K562 (cell line): ENCODE data around the gene HRC. TPM values are rescaled to one million over a fixed set of nuclear protein-coding genes. Genes with fewer than 3 reads are reported as not detected.

ENCODE experiments used
- BRCA1 ChIP-seq, 2 experiments: fragments of 450-650 bp in 1 of 2; sonication (generic) in 1 of 2; formaldehyde crosslinking in 1 of 2; IDR thresholded peaks; 2 replicates each; pipeline versions ENCODE4 v1.5.0 to v1.6.1; 2017 to 2020; ENCODE audit warnings: mild to moderate bottlenecking in 1 of 2, missing genetic modification reagents in 1 of 2
- CHCHD3 ChIP-seq: fragments of 250-450 bp; sonication (Bioruptor Pico); IDR thresholded peaks from 2 replicates; pipeline ENCODE4 v2.1.2; 2022; ENCODE audit warnings: mild to moderate bottlenecking
- FOXK1 ChIP-seq: sonication (generic); formaldehyde crosslinking; IDR thresholded peaks from 2 replicates; pipeline ENCODE4 v1.8.0; 2022; ENCODE audit warnings: missing genetic modification reagents, mild to moderate bottlenecking, borderline replicate concordance
- FOXP1 ChIP-seq: sonication (generic); formaldehyde crosslinking; IDR thresholded peaks from 2 replicates; pipeline ENCODE4 v1.8.0; 2022; ENCODE audit warnings: mild to moderate bottlenecking, missing genetic modification reagents
- HCFC1 ChIP-seq: IDR thresholded peaks from 2 replicates; pipeline ENCODE4 v1.6.1; 2012; ENCODE audit warnings: low read depth, low read length, improper control_type of control experiment
- HDAC1 ChIP-seq, 2 experiments: fragments of 450-650 bp; IDR thresholded peaks; 2 replicates each; pipeline ENCODE4 v1.6.1; 2016 to 2017; ENCODE audit warnings: inconsistent platforms in 1 of 2, mild to moderate bottlenecking in 1 of 2, moderate library complexity in 1 of 2
- HDAC2 ChIP-seq: fragments of 450-650 bp; IDR thresholded peaks from 2 replicates; pipeline ENCODE4 v1.6.1; 2016; ENCODE audit warnings: mild to moderate bottlenecking
- HMG20B ChIP-seq: fragments of 250-450 bp; sonication (Bioruptor Pico); IDR thresholded peaks from 2 replicates; pipeline ENCODE4 v1.5.0; 2021; ENCODE audit warnings: mild to moderate bottlenecking
- HNRNPLL ChIP-seq: fragments of 200-400 bp; formaldehyde crosslinking; IDR thresholded peaks from 2 replicates; pipeline ENCODE4 v1.6.1; 2017; ENCODE audit warnings: low read length, low read depth, mild to moderate bottlenecking; ENCODE audit not compliant: poor library complexity, severe bottlenecking
- MAFG ChIP-seq: fragments of 450-650 bp; conservative IDR thresholded peaks from 2 replicates; pipeline ENCODE4 v1.6.1; 2016; ENCODE audit warnings: missing genetic modification characterization, missing compliant biosample characterization
- NCOA2 ChIP-seq, 2 experiments: fragments of 450-650 bp; IDR thresholded peaks; 2 replicates each; pipeline ENCODE4 v1.6.1; 2018; ENCODE audit warnings: mild to moderate bottlenecking in 2 of 2, moderate library complexity in 1 of 2; ENCODE audit not compliant: partially characterized antibody in 2 of 2
- NONO ChIP-seq, 2 experiments: fragments of 200-400 bp in 1 of 2; fragments of 450-650 bp in 1 of 2; formaldehyde crosslinking in 1 of 2; IDR thresholded peaks; 2 replicates each; pipeline ENCODE4 v1.6.1; 2017; ENCODE audit warnings: low read depth in 2 of 2, mild to moderate bottlenecking in 2 of 2, moderate library complexity in 2 of 2, low read length in 1 of 2
- PTBP1 ChIP-seq: fragments of 200-400 bp; formaldehyde crosslinking; IDR thresholded peaks from 2 replicates; pipeline ENCODE4 v1.6.1; 2017; ENCODE audit warnings: low read depth, low read length
- SLC30A9 ChIP-seq: fragments of 250-450 bp; sonication (Bioruptor Pico); IDR thresholded peaks from 2 replicates; pipeline ENCODE4 v1.8.0; 2022; ENCODE audit warnings: mild to moderate bottlenecking, moderate library complexity
- SMC3 ChIP-seq: conservative IDR thresholded peaks from 2 replicates; pipeline ENCODE4 v1.6.1; 2011; ENCODE audit warnings: low read depth, low read length, improper control_type of control experiment; ENCODE audit not compliant: insufficient read depth
- SNAPC5 ChIP-seq: fragments of 250-450 bp; sonication (Bioruptor Pico); IDR thresholded peaks from 2 replicates; pipeline ENCODE4 v1.8.0; 2021; ENCODE audit warnings: moderate library complexity, mild to moderate bottlenecking, inconsistent platforms
- TAF15 ChIP-seq: fragments of 200-400 bp; formaldehyde crosslinking; IDR thresholded peaks from 2 replicates; pipeline ENCODE4 v1.6.1; 2017; ENCODE audit warnings: mild to moderate bottlenecking, low read depth, low read length, moderate library complexity
- TAL1 ChIP-seq: fragments of 450-650 bp; IDR thresholded peaks from 2 replicates; pipeline ENCODE4 v1.6.1; 2016; ENCODE audit warnings: mild to moderate bottlenecking
- TARDBP ChIP-seq: fragments of 450-650 bp; IDR thresholded peaks from 2 replicates; pipeline ENCODE4 v1.6.1; 2016
- ZFP91 ChIP-seq: sonication (generic); formaldehyde crosslinking; IDR thresholded peaks from 2 replicates; pipeline ENCODE4 v1.8.0; 2022; ENCODE audit warnings: mild to moderate bottlenecking, missing genetic modification reagents
- ZNF282 ChIP-seq: sonication (generic); formaldehyde crosslinking; IDR thresholded peaks from 2 replicates; pipeline ENCODE4 v1.8.1; 2023; ENCODE audit warnings: missing genetic modification reagents
- ZNF324 ChIP-seq: fragments of 250-450 bp; sonication (Bioruptor Pico); IDR thresholded peaks from 2 replicates; pipeline ENCODE4 v1.4.0; 2020; ENCODE audit warnings: mild to moderate bottlenecking
- polyA plus RNA-seq, 8 experiments: library from polyadenylated mRNA; depleted of rRNA in 4 of 8; stranded (reverse) in 5 of 8; unstranded in 3 of 8; fragments of >200 nt; fragmentation: Nextera tagmentation in 2 of 8; fragmentation: Illumina TruSeq in 1 of 8; extraction: Ambion mirVana in 2 of 8; extraction: Trizol in 1 of 8; gene quantifications; 2 replicates each; pipeline versions ENCODE4 v1.2.1 to v1.2.3, GENCODE V29; 2011 to 2014; ENCODE audit warnings: inconsistent platforms in 1 of 8, missing spikeins in 1 of 8
- total RNA-seq, 7 experiments: library from RNA; depleted of rRNA in 6 of 7; stranded (reverse); fragments of >200 nt in 6 of 7; fragmentation: Illumina TruSeq in 2 of 7; extraction: Trizol in 2 of 7; gene quantifications; 2 replicates each; pipeline versions ENCODE4 v1.2.1 to v1.2.3, GENCODE V29; 2011 to 2021; ENCODE audit warnings: low replicate concordance in 1 of 7
- TF ChIP-seq, protein P1 (sequence below): fragments of 250-450 bp; sonication (Bioruptor Pico); IDR thresholded peaks from 2 replicates; pipeline ENCODE4 v1.4.0; 2020; ENCODE audit warnings: mild to moderate bottlenecking, moderate library complexity, borderline replicate concordance
- TF ChIP-seq, protein P2 (sequence below): fragments of 250-450 bp; sonication (Bioruptor Pico); IDR thresholded peaks from 2 replicates; pipeline ENCODE4 v1.5.0; 2021

The HRC gene
- total and polyA plus RNA-seq, 9 of the 15 experiments (the other 6 are each of a cell fraction or from before 2014, with no cell fraction given): 0.66 to 18.7 (median 13.1) TPM

DNA sequence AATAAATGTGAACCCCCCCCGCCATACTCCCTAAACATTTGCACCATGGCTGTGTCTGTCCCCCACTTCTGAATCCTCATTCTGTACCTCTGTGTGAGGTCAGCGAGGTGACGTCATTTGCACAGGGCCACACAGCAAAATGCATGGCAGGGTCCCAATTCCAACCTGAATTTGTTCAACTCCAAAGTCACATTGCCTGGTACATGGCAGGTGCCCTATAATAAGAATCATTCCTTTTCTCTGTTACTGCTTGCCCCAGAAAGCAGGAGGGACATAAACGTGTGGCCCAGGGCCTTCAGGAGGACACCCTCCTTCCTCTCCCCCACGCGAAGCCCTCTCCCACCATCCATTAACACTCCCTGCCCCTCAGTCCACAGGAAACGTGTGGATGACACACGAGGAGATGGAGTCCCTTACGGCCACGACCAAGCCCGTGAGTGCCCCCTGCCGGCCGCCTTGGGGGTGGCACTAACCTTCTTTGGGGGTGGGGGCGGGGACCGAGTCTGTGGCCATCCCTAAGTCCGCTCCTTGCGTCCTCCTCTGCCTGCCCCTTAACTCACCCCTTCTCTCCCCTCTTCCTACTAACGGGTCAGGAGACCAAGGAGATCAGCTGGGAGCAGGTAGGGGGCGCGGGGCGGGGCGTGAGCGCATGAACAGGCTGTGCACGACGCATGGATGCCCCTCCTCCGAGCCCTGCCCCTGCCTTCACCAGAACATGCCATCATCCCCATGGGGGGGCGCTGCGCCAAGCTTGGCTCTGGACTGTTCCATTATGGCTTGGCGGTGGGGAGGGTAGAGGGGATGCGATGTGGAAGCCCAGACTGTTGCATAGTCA, 9.4 kb downstream of the HRC start (continued):
- TF ChIP-seq, protein P1, sequence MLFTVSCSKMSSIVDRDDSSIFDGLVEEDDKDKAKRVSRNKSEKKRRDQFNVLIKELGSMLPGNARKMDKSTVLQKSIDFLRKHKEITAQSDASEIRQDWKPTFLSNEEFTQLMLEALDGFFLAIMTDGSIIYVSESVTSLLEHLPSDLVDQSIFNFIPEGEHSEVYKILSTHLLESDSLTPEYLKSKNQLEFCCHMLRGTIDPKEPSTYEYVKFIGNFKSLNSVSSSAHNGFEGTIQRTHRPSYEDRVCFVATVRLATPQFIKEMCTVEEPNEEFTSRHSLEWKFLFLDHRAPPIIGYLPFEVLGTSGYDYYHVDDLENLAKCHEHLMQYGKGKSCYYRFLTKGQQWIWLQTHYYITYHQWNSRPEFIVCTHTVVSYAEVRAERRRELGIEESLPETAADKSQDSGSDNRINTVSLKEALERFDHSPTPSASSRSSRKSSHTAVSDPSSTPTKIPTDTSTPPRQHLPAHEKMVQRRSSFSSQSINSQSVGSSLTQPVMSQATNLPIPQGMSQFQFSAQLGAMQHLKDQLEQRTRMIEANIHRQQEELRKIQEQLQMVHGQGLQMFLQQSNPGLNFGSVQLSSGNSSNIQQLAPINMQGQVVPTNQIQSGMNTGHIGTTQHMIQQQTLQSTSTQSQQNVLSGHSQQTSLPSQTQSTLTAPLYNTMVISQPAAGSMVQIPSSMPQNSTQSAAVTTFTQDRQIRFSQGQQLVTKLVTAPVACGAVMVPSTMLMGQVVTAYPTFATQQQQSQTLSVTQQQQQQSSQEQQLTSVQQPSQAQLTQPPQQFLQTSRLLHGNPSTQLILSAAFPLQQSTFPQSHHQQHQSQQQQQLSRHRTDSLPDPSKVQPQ: no peak
- TF ChIP-seq CHCHD3 (no peak), TARDBP (0 out of 2 replicates have a peak, but pooled peaks have one; percentile 58), FOXK1 (CRISPR knock-in tag) (no peak), HCFC1 (peak; percentile 10; the same call in 1 of the 2 replicates), ZNF324 (CRISPR knock-in tag) (no peak), ZNF282 (CRISPR knock-in tag) (no peak), PTBP1 (no peak), MAFG (tag) (no peak), HNRNPLL (no peak), ZFP91 (no peak; the same call in 1 of the 2 replicates), SMC3 (peak; percentile 74), HDAC2 (peak; percentile 72; the same call in 1 of the 2 replicates), SLC30A9 (CRISPR knock-in tag) (no peak), SNAPC5 (CRISPR knock-in tag) (no peak), NONO (IDR thresholded peaks at IDR 0.05; ENCODE audit: low read depth in 2 of 2, low read length in 1 of 2) (peak in 1 of 2 experiments; percentile 96; a peak in 2 of 4 replicates), FOXP1 (no peak), TAL1 (no peak), BRCA1 (IDR thresholded peaks at IDR 0.05) (no peak), BRCA1 (CRISPR knock-in tag; IDR thresholded peaks at IDR 0.05) (no peak), TAF15 (no peak), HMG20B (CRISPR knock-in tag) (no peak), NCOA2 (IDR thresholded peaks at IDR 0.05; ENCODE audit: partially characterized antibody in 2 of 2) (no peak), HDAC1 (IDR thresholded peaks at IDR 0.05) (peak in 1 of 2 experiments; percentile 79; a peak in 2 of 4 replicates)
- TF ChIP-seq, protein P2, sequence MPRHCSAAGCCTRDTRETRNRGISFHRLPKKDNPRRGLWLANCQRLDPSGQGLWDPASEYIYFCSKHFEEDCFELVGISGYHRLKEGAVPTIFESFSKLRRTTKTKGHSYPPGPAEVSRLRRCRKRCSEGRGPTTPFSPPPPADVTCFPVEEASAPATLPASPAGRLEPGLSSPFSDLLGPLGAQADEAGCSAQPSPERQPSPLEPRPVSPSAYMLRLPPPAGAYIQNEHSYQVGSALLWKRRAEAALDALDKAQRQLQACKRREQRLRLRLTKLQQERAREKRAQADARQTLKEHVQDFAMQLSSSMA: no peak
